BLaER1 treated with 17β-estradiol and CSF1 and Interleukin-3, amounts not matched to agents 10 nM and 100 nM (cell line): ENCODE data around the gene MEN1.

Source experiments
- H3K27ac ChIP-seq, 11 experiments: shearing (Covaris generic); formaldehyde crosslinking; 2 replicates each; pipeline ENCODE4 v1.8.1; 2022
- H3K27me3 ChIP-seq, 11 experiments: shearing (Covaris generic); formaldehyde crosslinking; 2 replicates each; pipeline ENCODE4 v1.8.1; 2022
- H3K36me3 ChIP-seq, 11 experiments: shearing (Covaris generic); formaldehyde crosslinking; 2 replicates each; pipeline ENCODE4 v1.8.1; 2022
- H3K4me1 ChIP-seq, 10 experiments: shearing (Covaris generic); formaldehyde crosslinking; 2 replicates each; pipeline ENCODE4 v1.8.1; 2022
- H3K4me2 ChIP-seq, 11 experiments: shearing (Covaris generic); formaldehyde crosslinking; 2 replicates each; pipeline ENCODE4 v1.8.1; 2022
- H3K4me3 ChIP-seq, 10 experiments: shearing (Covaris generic); formaldehyde crosslinking; 2 replicates each; pipeline ENCODE4 v1.8.1; 2022
- H3K9ac ChIP-seq, 11 experiments: shearing (Covaris generic); formaldehyde crosslinking; 2 replicates each; pipeline ENCODE4 v1.8.1; 2022
- H3K9me3 ChIP-seq, 11 experiments: shearing (Covaris generic); formaldehyde crosslinking; replicated peaks in 1 of 11; 2 replicates each; pipeline ENCODE4 v1.8.1; 2022
- H4K20me1 ChIP-seq, 11 experiments: shearing (Covaris generic); formaldehyde crosslinking; 2 replicates each; pipeline ENCODE4 v1.8.1; 2022
- Cebpa-rat ChIP-seq, 11 experiments: shearing (Covaris generic); IDR thresholded peaks; 2 replicates each; pipeline ENCODE4 v1.8.1; 2022

Gene MEN1

GRCh38 chr11:64854534-64855502 lies 44.5 kb upstream of the MEN1 start:
- TF ChIP-seq Cebpa-rat (IDR thresholded peaks at IDR 0.05): no peak
- peak overlapping the region; percentile 93 to 100 (median 98) for H3K4me2 ChIP-seq
- H3K9ac ChIP-seq: peak overlapping the region in 9 of 11 experiments; percentile 65 to 88 (median 78); a peak in 16 of 22 replicates
- H4K20me1 ChIP-seq: peaks cover 16 to 67% (median 38%) of the 10 kb centered on the region in 11 experiments; a peak in 20 of 22 replicates
- no peaks in the 10 kb centered on the region for H3K9me3 ChIP-seq
- peaks cover 99 to 100% (median 100%) of the 10 kb centered on the region in 10 experiments for H3K4me1 ChIP-seq
- peaks cover 24 to 64% (median 45%) of the 10 kb centered on the region in 11 experiments for H3K36me3 ChIP-seq
- H3K27ac ChIP-seq: peak overlapping the region in 10 of 11 experiments; percentile 4 to 98 (median 94); a peak in 18 of 22 replicates
- peak overlapping the region in 6 of 10 experiments; percentile 8 to 57 (median 37); a peak in 10 of 20 replicates for H3K4me3 ChIP-seq
- H3K27me3 ChIP-seq: no peaks in the 10 kb centered on the region

- H4K20me1 ChIP-seq: peaks cover 16 to 67% (median 40%) of the 10 kb centered on the region in 11 experiments; a peak in 20 of 22 replicates
- H3K9ac ChIP-seq: peak overlapping the region in 10 of 11 experiments; percentile 43 to 88 (median 61); a peak in 15 of 22 replicates
- peak overlapping the region; percentile 93 to 100 (median 98) for H3K4me2 ChIP-seq
- H3K27ac ChIP-seq: peak overlapping the region in 9 of 11 experiments; percentile 84 to 98 (median 94); a peak in 16 of 22 replicates
- H3K27me3 ChIP-seq: no peaks in the 10 kb centered on the region
- H3K9me3 ChIP-seq: no peaks in the 10 kb centered on the region
- peaks cover 99 to 100% (median 100%) of the 10 kb centered on the region in 10 experiments for H3K4me1 ChIP-seq
- H3K36me3 ChIP-seq: peaks cover 24 to 63% (median 45%) of the 10 kb centered on the region in 11 experiments
- TF ChIP-seq Cebpa-rat (IDR thresholded peaks at IDR 0.05): no peak
- H3K4me3 ChIP-seq: peak overlapping the region in 8 of 10 experiments; percentile 8 to 57 (median 36); a peak in 10 of 20 replicates
Measured at GRCh38 chr11:64854157-64854533, 43.8 kb upstream of the MEN1 start.

- Histone ChIP-seq H3K4me1 (peaks cover 99 to 100% (median 100%) of the 10 kb centered on the region in 10 experiments), H3K9ac (peak overlapping the region; percentile 16 to 88 (median 56); a peak in 20 of 22 replicates), H3K36me3 (peaks cover 24 to 60% (median 45%) of the 10 kb centered on the region in 11 experiments), H3K9me3 (no peaks in the 10 kb centered on the region), H3K4me3 (peak overlapping the region in 7 of 10 experiments; percentile 14 to 57 (median 36); a peak in 11 of 20 replicates), H3K4me2 (peak overlapping the region; percentile 93 to 100 (median 98)), H3K27me3 (no peaks in the 10 kb centered on the region), H3K27ac (peak overlapping the region in 10 of 11 experiments; percentile 35 to 98 (median 94); a peak in 20 of 22 replicates), H4K20me1 (peaks cover 16 to 67% (median 41%) of the 10 kb centered on the region in 11 experiments; a peak in 20 of 22 replicates)
- TF ChIP-seq Cebpa-rat (IDR thresholded peaks at IDR 0.05): no peak
Measured at GRCh38 chr11:64853709-64854108, 43.4 kb upstream of the MEN1 start.

- no peaks in the 10 kb centered on the region for H3K27me3 ChIP-seq
- H3K36me3 ChIP-seq: peaks cover 24 to 55% (median 45%) of the 10 kb centered on the region in 11 experiments
- peak overlapping the region; percentile 16 to 88 (median 55); a peak in 20 of 22 replicates for H3K9ac ChIP-seq
- H3K4me1 ChIP-seq: peaks cover 99 to 100% (median 100%) of the 10 kb centered on the region in 10 experiments
- H3K9me3 ChIP-seq: no peaks in the 10 kb centered on the region
- H3K4me3 ChIP-seq: peak overlapping the region in 5 of 10 experiments; percentile 14 to 57 (median 35); a peak in 6 of 20 replicates
- H3K27ac ChIP-seq: peak overlapping the region in 10 of 11 experiments; percentile 35 to 98 (median 94); a peak in 19 of 22 replicates
- no peak for TF ChIP-seq Cebpa-rat (IDR thresholded peaks at IDR 0.05)
- H3K4me2 ChIP-seq: peak overlapping the region; percentile 93 to 100 (median 98)
- peaks cover 16 to 67% (median 44%) of the 10 kb centered on the region in 11 experiments; a peak in 20 of 22 replicates for H4K20me1 ChIP-seq
Measured at GRCh38 chr11:64852804-64853509, 42.6 kb upstream of the MEN1 start.

GRCh38 chr11:64851831-64852351 lies 41.5 kb upstream of the MEN1 start:
- Histone ChIP-seq H3K36me3 (peaks cover 13 to 47% (median 35%) of the 10 kb centered on the region in 11 experiments), H3K9ac (peak overlapping the region; percentile 15 to 88 (median 55); a peak in 17 of 22 replicates), H3K27me3 (no peaks in the 10 kb centered on the region), H3K4me3 (peak overlapping the region in 1 of 10 experiments; percentile 26; a peak in 3 of 20 replicates), H3K9me3 (no peaks in the 10 kb centered on the region), H3K4me2 (peak overlapping the region; percentile 93 to 100 (median 98)), H3K4me1 (peaks cover 97 to 100% (median 98%) of the 10 kb centered on the region in 10 experiments), H4K20me1 (peaks cover 16 to 60% (median 44%) of the 10 kb centered on the region in 11 experiments; a peak in 20 of 22 replicates), H3K27ac (peak overlapping the region in 9 of 11 experiments; percentile 11 to 98 (median 68); a peak in 16 of 22 replicates)
- no peak for TF ChIP-seq Cebpa-rat (IDR thresholded peaks at IDR 0.05)

- Histone ChIP-seq H3K27ac (peak overlapping the region in 10 of 11 experiments; percentile 5 to 98 (median 62); a peak in 17 of 22 replicates), H3K4me3 (peak overlapping the region in 4 of 10 experiments; percentile 23 to 43 (median 30); a peak in 6 of 20 replicates)
Measured at GRCh38 chr11:64850979-64851567, 40.7 kb upstream of the MEN1 start.

GRCh38 chr11:64849598-64850356 lies 39.4 kb upstream of the MEN1 start:
- H3K9me3 ChIP-seq: no peaks in the 10 kb centered on the region
- peak overlapping the region in 7 of 11 experiments; percentile 16 to 62 (median 47); a peak in 10 of 22 replicates for H3K9ac ChIP-seq
- peaks cover 11 to 30% (median 26%) of the 10 kb centered on the region in 11 experiments for H3K36me3 ChIP-seq
- peaks cover 76 to 89% (median 85%) of the 10 kb centered on the region in 10 experiments for H3K4me1 ChIP-seq
- peaks cover 0 to 4% (median 0%) of the 10 kb centered on the region in 11 experiments; a peak in 4 of 22 replicates for H3K27me3 ChIP-seq
- TF ChIP-seq Cebpa-rat (IDR thresholded peaks at IDR 0.05): no peak
- H3K27ac ChIP-seq: peak overlapping the region in 8 of 11 experiments; percentile 7 to 68 (median 24); a peak in 12 of 22 replicates
- H4K20me1 ChIP-seq: peaks cover 16 to 48% (median 36%) of the 10 kb centered on the region in 11 experiments; a peak in 19 of 22 replicates
- H3K4me3 ChIP-seq: no peak overlapping the region
- peak overlapping the region; percentile 63 to 100 (median 84) for H3K4me2 ChIP-seq

More at GRCh38 chr11:64850979-64851567, 40.7 kb upstream of the MEN1 start:
- H3K36me3 ChIP-seq: peaks cover 11 to 42% (median 34%) of the 10 kb centered on the region in 11 experiments
- H3K4me1 ChIP-seq: peaks cover 89 to 96% (median 90%) of the 10 kb centered on the region in 10 experiments
- H3K9ac ChIP-seq: peak overlapping the region in 10 of 11 experiments; percentile 20 to 88 (median 53); a peak in 17 of 22 replicates
- peaks cover 16 to 53% (median 39%) of the 10 kb centered on the region in 11 experiments; a peak in 20 of 22 replicates for H4K20me1 ChIP-seq
- H3K27me3 ChIP-seq: no peaks in the 10 kb centered on the region
- H3K4me2 ChIP-seq: peak overlapping the region; percentile 93 to 100 (median 98)
- no peaks in the 10 kb centered on the region for H3K9me3 ChIP-seq
- no peak for TF ChIP-seq Cebpa-rat (IDR thresholded peaks at IDR 0.05)
